Erythroblast (primary cell): ENCODE results near the gene AFF4.
"Not testable (repeated sequence)": the region's sequence is repeated elsewhere in the genome, so short reads cannot be mapped to it uniquely, and the experiment has no call there.

Experiments
- DNase-seq, 2 experiments: peaks; one replicate each; lab custom pipeline; 2025; lab: John Stamatoyannopoulos, UW
- GATA1 ChIP-seq: IDR thresholded peaks from 2 replicates; pipeline ENCODE4 v1.6.1; 2011; ENCODE audit warnings: low read depth, mild to moderate bottlenecking, control low read depth, low read length, moderate library complexity
- POLR2A ChIP-seq: IDR thresholded peaks from 2 replicates; pipeline ENCODE4 v1.6.1; 2011; ENCODE audit warnings: mild to moderate bottlenecking, low read length

The AFF4 gene

GRCh38 chr5:132971483-132972435, 8.3 kb upstream of the AFF4 start:
- TF ChIP-seq GATA1 (no peak), POLR2A (no peak)
- DNase-seq, result peak; percentile 30 to 46

DNA sequence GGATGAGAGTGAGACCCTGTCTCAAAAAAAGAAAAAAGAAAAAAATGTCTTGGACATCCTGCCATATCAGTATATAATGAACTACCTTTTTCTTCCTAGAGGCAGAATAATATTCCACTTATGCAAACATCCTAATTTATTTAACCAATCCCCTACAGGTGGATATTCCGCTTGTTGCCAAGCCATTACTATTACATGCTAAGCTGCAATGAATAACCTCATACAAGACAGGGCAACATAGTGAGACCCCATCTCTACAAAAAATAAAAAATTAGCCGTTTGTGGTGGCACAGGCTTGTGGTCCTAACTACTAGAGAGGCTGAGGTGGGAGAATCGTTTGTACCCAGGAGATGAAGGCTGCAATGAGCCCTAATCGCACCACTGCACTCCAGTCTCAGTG, 1.7 kb upstream of the AFF4 start:
- TF ChIP-seq GATA1, result no peak
- no peak for TF ChIP-seq POLR2A
- no peak for DNase-seq

- peak; percentile 70 to 78 for DNase-seq
- TF ChIP-seq GATA1, result no peak
- no peak for TF ChIP-seq POLR2A
Measured at GRCh38 chr5:132962429-132963021, 909 bp downstream of the AFF4 start.

GRCh38 chr5:132961887-132962286, 1.5 kb downstream of the AFF4 start:
- peak; percentile 33 to 51 for DNase-seq
- TF ChIP-seq POLR2A (no peak), GATA1 (no peak)

DNA sequence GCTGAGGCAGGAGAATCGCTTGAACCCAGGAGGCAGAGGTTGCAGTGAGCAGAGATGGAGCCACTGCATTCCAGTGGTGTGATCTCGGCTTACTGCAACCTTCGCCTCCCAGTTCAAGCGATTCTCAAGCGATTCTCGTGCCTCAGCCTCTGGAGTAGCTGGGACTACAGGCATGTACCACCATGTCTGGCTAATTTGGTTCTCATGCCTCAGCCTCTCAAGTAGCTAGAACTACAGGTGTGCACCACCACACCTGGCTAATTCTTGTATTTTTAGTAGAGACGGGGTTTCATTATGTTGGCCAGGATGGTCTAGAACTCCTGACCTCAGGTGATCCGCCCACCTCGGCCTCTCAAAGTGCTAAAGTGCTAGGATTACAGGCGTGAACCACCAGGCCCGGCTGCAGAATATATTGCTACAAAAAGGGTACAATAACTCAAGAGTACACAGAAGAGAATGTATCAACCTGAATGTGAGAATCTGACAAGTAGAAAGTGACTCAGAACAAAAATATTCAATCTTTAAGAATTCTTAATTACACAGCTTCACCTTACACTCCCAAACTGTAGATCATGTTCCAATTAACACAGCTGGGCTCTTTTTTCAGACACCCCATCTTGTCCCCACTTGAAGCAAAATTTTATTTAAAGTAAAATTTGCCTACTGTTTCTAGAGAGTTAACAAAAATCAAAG, 2.2 kb downstream of the AFF4 start:
- not testable (repeated sequence) for DNase-seq

DNA sequence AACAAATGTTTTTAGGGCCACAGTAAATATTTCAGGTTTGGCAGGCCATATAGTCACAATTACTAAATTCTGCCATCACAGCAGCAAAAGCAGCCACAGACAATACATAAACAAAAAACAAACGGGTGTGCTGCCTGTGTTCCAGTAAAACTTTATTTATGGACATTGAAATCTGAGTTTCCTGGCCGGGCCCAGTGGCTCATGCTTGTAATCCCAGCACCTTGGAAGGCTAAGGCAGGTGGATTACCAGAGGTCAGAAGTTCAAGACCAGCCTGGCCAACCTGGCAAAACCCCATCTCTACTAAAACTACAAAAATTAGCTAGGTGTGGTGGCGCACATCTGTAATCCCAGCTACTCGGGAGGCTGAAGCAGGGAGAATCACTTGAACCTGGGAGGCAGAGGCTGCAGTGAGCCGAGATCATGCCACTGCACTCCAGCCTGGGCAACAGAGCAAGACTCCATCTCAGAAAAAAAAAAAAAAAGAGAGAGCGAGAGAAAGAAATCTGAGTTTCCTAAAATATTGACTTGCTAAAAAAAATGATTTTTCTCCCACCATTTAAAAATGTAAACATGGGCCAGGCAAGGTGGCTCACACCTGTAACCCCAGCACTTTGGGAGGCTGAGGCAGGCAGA, 7.2 kb downstream of the AFF4 start:
- not testable (repeated sequence) for DNase-seq

- TF ChIP-seq POLR2A (no peak), GATA1 (no peak)
- DNase-seq, result no peak
Measured at GRCh38 chr5:132953710-132954109, 9.7 kb downstream of the AFF4 start.

- no peak for TF ChIP-seq POLR2A
- TF ChIP-seq GATA1, result no peak
- DNase-seq, result no peak
Measured at GRCh38 chr5:132952829-132953228, 10.6 kb downstream of the AFF4 start.

DNA sequence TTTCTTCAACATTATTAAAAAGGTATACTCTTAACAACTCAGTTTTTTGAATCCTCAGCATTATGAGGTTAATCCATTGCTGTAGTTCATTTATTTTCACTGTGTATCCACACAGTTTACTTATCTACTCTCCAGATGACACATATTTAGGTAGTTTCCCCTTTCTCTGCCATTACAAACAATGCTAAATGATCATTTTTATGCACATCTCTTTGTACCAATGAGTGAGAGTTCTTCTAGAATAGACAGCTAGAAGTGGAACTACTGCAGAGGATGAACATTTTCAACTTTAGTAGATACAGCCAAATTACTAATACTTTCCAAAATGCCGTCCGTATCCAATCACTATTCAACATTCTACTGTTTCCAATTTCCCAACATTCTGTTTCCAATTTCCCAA, 11.5 kb downstream of the AFF4 start:
- TF ChIP-seq POLR2A (no peak), GATA1 (no peak)
- DNase-seq, result no peak

DNA sequence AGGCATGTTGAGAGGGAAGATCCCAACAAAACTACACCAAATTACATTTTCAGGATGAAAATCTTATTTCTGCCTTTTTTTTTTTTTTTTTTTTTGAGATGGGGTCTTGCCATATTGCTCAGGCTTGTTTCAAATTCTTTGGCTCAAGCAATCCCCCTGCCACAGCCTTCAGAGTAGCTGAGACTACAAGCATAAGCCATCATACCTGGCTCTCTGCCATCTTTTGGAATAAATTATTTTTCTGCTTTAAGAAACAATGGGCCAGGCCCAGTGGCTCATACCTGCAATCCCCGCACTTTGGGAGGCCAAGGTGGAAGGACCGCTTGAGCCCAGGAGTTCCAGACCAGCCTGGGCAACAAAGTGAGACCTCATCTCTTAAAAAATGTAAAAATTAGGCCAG, 14.3 kb downstream of the AFF4 start:
- TF ChIP-seq GATA1, result no peak
- no peak for TF ChIP-seq POLR2A
- no peak for DNase-seq

DNA sequence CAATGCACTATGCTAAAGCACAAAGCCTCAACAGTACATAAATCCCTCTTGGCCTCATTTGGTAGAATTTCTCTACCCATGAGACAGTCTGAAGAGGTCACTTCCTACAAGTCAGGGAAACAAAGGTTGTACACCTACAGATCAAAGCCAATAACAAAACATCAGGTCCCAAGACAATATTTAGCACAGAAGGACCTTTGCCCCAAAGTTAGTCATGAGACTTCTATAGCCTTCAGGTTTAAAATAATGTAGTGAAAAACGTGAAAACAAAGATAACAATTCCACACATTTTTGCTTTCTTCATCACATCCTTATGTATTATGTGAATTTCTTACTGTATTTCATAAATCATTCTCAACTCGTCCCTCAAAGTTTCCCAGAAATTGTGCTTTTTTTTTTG, 15.8 kb downstream of the AFF4 start:
- TF ChIP-seq POLR2A, result no peak
- no peak for DNase-seq

DNA sequence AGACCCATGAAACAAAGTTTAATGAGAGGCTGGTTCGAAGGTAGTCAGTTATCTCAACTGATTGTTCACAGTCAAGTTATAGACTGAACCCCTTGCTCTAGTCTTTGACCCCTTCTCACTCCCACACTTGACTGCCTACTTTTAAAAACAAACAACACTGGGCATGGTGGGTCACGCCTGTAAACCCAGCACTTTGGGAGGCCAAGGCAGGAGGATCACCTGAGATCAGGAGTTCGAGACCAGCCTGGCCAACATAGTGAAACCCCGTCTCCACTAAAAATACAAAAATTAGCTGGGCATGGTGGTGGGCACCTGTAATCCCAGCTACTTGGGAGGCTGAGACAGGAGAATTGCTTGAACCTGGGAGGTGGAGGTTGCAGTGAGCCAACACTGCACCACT, 18.1 kb downstream of the AFF4 start:
- not testable (repeated sequence) for DNase-seq

DNA sequence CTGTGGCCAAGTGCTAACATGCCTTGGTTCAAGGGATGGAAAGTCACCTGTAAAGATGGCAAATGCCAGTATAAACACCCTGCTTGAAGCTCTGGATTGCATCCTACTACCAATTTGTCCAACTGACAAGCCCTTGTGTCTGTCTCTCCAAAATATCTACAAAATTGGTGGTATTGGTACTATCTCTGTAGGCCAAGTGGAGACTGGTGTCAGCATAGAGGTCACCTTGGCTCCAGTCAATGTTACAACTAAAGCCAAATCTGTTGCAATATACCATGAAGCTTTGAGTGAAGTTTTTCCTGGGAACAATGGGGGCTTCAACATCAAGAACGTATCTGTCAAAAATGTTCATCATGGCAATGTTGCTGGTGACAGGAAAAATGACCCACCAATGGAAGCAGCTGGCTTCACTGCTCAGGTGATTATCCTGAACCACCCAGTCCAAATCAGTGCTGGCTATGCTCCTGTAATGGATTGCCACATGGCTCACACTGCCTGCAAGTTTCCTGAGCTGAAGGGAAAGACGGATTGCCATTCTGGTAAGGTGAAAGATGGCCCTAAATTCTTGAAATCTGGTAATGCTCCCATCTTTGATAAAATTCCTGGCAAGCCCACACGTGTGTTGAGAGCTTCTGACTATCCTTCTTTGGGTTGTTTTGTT, 19.9 kb downstream of the AFF4 start:
- no peak for DNase-seq
- no peak for TF ChIP-seq POLR2A
- TF ChIP-seq GATA1, result no peak

DNA sequence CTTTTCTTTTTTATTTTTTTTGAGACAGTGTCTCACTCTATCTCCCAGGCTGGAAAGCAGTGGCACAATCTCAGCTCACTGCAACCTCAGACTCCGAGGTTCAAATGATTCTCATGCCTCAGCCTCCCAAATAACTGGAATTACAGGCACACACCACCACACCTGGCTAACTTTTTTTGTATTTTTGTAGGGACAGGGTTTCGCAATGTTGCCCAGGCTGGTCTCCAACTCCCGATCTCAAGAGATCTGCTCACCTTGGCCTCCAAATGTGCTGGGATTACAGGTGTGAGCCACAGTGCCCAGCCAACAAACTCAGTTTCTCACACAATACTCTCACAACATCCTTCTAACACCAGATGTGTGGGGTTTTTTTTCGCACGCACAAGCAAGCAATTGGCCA, 22.1 kb downstream of the AFF4 start:
- TF ChIP-seq POLR2A (no peak), GATA1 (no peak)
- DNase-seq, result no peak
